BJ (cell line): ENCODE measurements around the gene TMEM100. TPM values are rescaled to one million over a fixed set of nuclear protein-coding genes. Genes with fewer than 3 reads are reported as not detected.
A peak's percentile ranks its signal among the peaks of the same experiment; 100 is the strongest.

Experiments
- CTCF ChIA-PET: fragments of 350-600 bp; formaldehyde crosslinking; extraction: SDS; loops from one replicate; lab custom pipeline; 2021; ENCODE audit warnings: antibody characterized with exemption, inconsistent platforms; lab: Yijun Ruan, JAX
- POLR2A ChIA-PET: fragments of 300-600 bp; sonication (Branson Sonifier 250); formaldehyde crosslinking; extraction: SDS; loops from one replicate; lab custom pipeline; 2021; ENCODE audit warnings: antibody characterized with exemption; lab: Charles Lee
- DNase-seq: peaks from one replicate; pipeline ENCODE4 v3.0.0-alpha.2; 2011; ENCODE audit warnings: low read depth
- H3K27me3 ChIP-seq: 2 replicates; pipeline ENCODE4 v1.6.0; 2011; ENCODE audit warnings: low read length; ENCODE audit not compliant: control insufficient read depth, insufficient read depth
- H3K36me3 ChIP-seq: 2 replicates; pipeline ENCODE4 v1.5.1; 2011; ENCODE audit warnings: low read length; ENCODE audit not compliant: control insufficient read depth, insufficient read depth
- H3K4me3 ChIP-seq: 2 replicates; pipeline ENCODE4 v1.5.1; 2011; ENCODE audit warnings: low read depth, mild to moderate bottlenecking, control low read depth, low read length
- polyA plus RNA-seq: library from polyadenylated mRNA; depleted of rRNA; stranded (reverse); fragments of >200 nt; gene quantifications from 2 replicates; pipeline ENCODE4 v1.2.3, GENCODE V29; 2011
- TF ChIP-seq, protein P1 (sequence below): IDR thresholded peaks from 2 replicates; pipeline ENCODE4 v1.5.1; 2011; ENCODE audit warnings: low read depth, mild to moderate bottlenecking, control low read depth, inconsistent platforms, low read length, moderate library complexity; ENCODE audit not compliant: insufficient read depth

TMEM100 gene
- polyA plus RNA-seq, 1 experiment: 0.07 TPM

DNA sequence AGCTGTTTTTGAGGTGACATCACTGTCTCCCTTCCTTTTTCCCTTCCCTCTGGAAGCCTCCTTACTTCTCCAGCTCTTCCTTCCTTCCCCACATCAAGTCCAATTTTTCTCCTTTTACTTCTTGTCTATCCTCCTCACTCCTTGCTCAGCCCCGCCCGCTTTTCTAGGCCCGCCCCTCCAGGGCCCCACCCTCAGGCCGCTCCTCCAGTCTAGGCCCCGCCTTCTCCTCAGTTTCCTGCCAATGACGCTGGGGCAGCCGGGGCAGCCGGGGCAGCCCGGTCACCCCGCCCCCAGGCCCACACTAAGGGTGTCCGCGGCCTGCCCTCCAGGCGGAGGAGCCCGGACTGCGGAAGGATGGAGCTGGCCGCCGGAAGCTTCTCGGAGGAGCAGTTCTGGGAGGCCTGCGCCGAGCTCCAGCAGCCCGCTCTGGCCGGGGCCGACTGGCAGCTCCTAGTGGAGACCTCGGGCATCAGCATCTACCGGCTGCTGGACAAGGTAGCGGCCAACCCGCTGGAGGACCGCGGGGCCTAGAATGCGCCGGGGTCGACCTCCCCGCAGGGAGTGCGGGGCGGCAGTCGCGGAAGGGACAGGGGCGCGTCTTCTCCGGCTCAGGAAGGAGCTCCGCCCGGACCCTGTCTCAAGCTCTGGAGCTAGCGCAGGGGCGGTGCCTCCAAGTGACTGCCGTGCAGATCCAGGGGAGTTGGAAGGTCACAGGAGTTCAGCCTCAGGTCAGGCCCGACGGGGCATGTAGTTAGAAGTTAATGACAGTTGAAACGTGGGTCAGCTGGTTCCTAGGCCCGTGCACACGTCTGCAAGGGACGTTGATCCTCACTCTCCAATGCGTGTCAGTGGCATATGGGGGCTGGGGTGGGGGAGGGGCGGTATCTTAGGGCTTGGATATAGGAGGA is 28.3 kb upstream of the TMEM100 start, which contains the start of gene PCTP:
Gene PCTP, plus strand, starts transcription at position 302 of the 908 bp plus-strand sequence. Its CDS starts 53 bp downstream, at position 355.
- ChIA-PET POLR2A (interaction anchor here (0.6 to 0.9 kb wide), 2 partner anchors 13 to 485 kb away, joined by 3 to 4 read pairs; no protein-coding TSS in a partner anchor), CTCF (interaction anchor here (1.0 to 2.2 kb wide), 8 partner anchors 10 to 224 kb away, joined by 3 to 7 read pairs (median 4); no protein-coding TSS in a partner anchor)
- Histone ChIP-seq H3K4me3 (peak within 1 kb of the TSS; percentile 62), H3K27me3 (no peaks in the 10 kb centered on the region), H3K36me3 (no peaks in the 10 kb centered on the region; the same call in 1 of the 2 replicates)
- peak; percentile 68 for DNase-seq
- TF ChIP-seq, protein P1, sequence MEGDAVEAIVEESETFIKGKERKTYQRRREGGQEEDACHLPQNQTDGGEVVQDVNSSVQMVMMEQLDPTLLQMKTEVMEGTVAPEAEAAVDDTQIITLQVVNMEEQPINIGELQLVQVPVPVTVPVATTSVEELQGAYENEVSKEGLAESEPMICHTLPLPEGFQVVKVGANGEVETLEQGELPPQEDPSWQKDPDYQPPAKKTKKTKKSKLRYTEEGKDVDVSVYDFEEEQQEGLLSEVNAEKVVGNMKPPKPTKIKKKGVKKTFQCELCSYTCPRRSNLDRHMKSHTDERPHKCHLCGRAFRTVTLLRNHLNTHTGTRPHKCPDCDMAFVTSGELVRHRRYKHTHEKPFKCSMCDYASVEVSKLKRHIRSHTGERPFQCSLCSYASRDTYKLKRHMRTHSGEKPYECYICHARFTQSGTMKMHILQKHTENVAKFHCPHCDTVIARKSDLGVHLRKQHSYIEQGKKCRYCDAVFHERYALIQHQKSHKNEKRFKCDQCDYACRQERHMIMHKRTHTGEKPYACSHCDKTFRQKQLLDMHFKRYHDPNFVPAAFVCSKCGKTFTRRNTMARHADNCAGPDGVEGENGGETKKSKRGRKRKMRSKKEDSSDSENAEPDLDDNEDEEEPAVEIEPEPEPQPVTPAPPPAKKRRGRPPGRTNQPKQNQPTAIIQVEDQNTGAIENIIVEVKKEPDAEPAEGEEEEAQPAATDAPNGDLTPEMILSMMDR: peak; percentile 58

- H3K36me3 ChIP-seq: no peaks in the 10 kb centered on the region; the same call in 1 of the 2 replicates
- POLR2A ChIA-PET: interaction anchor here (0.9 kb wide), 1 partner anchor 14 kb away, joined by 3 read pairs; no protein-coding TSS in a partner anchor
- no peak for DNase-seq
- H3K27me3 ChIP-seq: no peaks in the 10 kb centered on the region
- TF ChIP-seq, protein P1: no peak
- CTCF ChIA-PET: interaction anchor here (1.1 to 2.2 kb wide), 3 partner anchors 9 to 16 kb away, joined by 4 to 7 read pairs (median 5); no protein-coding TSS in a partner anchor
- H3K4me3 ChIP-seq: no peak overlapping the region
These were observed 27.3 kb upstream of the TMEM100 start for GRCh38 chr17:55749985-55750384.

DNA sequence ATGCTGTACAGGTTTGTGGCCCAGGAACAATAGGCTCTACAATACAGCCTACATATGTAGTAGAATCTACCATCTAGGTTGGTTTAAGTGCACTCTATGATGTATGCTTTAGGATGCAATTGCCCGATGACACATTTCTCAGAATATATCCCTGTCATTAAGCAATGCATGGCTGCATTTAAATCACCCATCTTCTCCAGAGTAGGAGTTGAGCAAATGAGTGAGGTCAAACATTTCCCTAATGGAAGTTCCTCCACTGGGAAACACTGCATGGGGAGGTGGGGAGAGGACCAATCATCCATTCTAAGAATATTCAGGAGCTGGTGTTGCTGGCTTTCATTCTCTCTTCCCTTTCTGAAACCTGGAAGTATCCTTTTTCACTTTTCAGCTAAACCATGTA is 26.2 kb upstream of the TMEM100 start:
- no peak for DNase-seq
- TF ChIP-seq, protein P1: no peak
- no peaks in the 10 kb centered on the region for H3K36me3 ChIP-seq
- H3K27me3 ChIP-seq: no peaks in the 10 kb centered on the region
- ChIA-PET CTCF (interaction anchor here (0.8 to 2.2 kb wide), 4 partner anchors 10 to 222 kb away, joined by 4 to 7 read pairs (median 4); no protein-coding TSS in a partner anchor), POLR2A (no interaction called here)
- H3K4me3 ChIP-seq: no peak overlapping the region

DNA sequence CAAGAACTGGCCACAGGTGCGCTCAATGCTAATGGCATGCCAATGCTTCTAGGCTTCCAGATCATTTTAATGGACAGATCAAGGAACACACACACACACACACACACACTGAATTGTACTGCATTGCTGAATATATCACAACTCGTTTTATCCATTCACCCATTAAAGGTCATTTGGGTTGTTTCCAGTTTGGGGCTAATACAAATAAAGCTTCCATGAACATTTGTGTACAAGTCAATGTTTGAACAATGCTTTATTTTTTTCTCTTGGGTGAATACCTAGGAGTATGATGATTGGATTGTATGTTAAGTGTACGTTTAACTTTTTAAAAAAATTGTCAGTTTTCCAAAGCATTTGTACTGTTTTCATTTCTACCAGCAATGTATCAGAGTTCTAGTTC is 24.5 kb upstream of the TMEM100 start:
- Histone ChIP-seq H3K4me3 (no peak overlapping the region), H3K27me3 (no peaks in the 10 kb centered on the region), H3K36me3 (no peaks in the 10 kb centered on the region)
- no peak for DNase-seq
- TF ChIP-seq, protein P1: no peak
- CTCF ChIA-PET: interaction anchor here (1.8 kb wide), 1 partner anchor 11 kb away, joined by 5 read pairs; no protein-coding TSS in a partner anchor
- POLR2A ChIA-PET: no interaction called here

- TF ChIP-seq, protein P1: no peak
These were observed 23.8 kb upstream of the TMEM100 start for GRCh38 chr17:55746466-55746865.

More at GRCh38 chr17:55746466-55746865, 23.8 kb upstream of the TMEM100 start:
- POLR2A ChIA-PET: no interaction called here
- Histone ChIP-seq H3K36me3 (no peaks in the 10 kb centered on the region), H3K27me3 (no peaks in the 10 kb centered on the region), H3K4me3 (no peak overlapping the region)
- DNase-seq: no peak
- CTCF ChIA-PET: interaction anchor here (1.8 kb wide), 1 partner anchor 11 kb away, joined by 5 read pairs; no protein-coding TSS in a partner anchor
